Femur (tissue), 1 donor: ENCODE measurements around the gene NEAT1.

Source experiments
- DNase-seq: peaks from one replicate; pipeline ENCODE4 v3.0.0-alpha.2; 2017

The NEAT1 gene

GRCh38 chr11:65424205-65425104, 1.9 kb downstream of the NEAT1 start:
- peak; percentile 57 for DNase-seq

- peak; percentile 65 for DNase-seq
Observed at GRCh38 chr11:65425105-65425970, 2.7 kb downstream of the NEAT1 start.

GRCh38 chr11:65425971-65426838, 3.6 kb downstream of the NEAT1 start:
- DNase-seq: no peak

GRCh38 chr11:65426839-65427690, 4.5 kb downstream of the NEAT1 start:
- DNase-seq: peak; percentile 40

- DNase-seq: peak; percentile 26
Observed at GRCh38 chr11:65427691-65428577, 5.3 kb downstream of the NEAT1 start.

GRCh38 chr11:65428578-65429067, 6.0 kb downstream of the NEAT1 start:
- no peak for DNase-seq

GRCh38 chr11:65429068-65429681, 6.6 kb downstream of the NEAT1 start:
- DNase-seq: no peak

- DNase-seq: peak; percentile 85
Observed at GRCh38 chr11:65429724-65430405, 7.3 kb downstream of the NEAT1 start.

- DNase-seq: no peak
Observed at GRCh38 chr11:65430406-65431217, 8.0 kb downstream of the NEAT1 start.

- no peak for DNase-seq
Observed at GRCh38 chr11:65431451-65432099, 9.0 kb downstream of the NEAT1 start.

GRCh38 chr11:65432100-65432650, 9.6 kb downstream of the NEAT1 start:
- DNase-seq: no peak

GRCh38 chr11:65432686-65433582, 10.3 kb downstream of the NEAT1 start:
- no peak for DNase-seq

GRCh38 chr11:65433657-65434056, 11.1 kb downstream of the NEAT1 start:
- no peak for DNase-seq

- no peak for DNase-seq
Observed at GRCh38 chr11:65434057-65434666, 11.6 kb downstream of the NEAT1 start.

GRCh38 chr11:65434667-65435410, 12.2 kb downstream of the NEAT1 start:
- no peak for DNase-seq
